ENCODE data around the gene STEAP3.

STEAP3 gene

DNA sequence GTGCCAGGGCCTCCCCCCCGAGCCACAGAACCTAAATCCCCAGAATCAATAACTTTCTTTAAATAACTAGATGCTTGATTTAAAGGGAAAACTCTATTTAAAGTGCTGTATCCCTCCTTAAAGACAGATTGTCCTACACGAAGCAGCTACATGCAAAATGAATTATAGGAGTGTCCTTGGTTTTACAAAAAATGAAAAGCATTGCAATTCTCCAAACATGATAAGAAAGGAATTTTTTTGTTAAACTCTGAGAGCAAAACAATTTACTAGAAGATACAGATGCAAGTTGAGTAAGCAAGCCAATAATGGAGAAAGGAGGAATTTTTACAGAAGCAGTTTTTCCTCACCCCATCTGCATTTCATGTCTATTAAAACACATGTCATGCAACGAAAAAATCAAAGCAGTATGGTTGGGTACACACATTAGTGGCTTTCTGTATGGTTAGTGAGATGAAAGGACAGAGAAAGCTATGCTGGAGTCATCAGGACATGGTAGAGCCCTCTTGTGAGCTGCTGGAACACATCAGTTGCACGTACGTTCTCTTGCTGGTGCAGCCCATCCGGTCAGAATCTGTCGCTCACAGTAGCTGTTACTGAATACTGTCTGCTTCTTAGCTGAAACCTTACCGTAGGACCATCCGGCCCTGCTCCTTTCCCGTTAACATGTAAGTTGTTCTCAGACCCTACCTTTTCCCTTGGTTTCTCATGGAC, 25.9 kb upstream of the STEAP3 start:
- DNase-seq (ENCODE audit: low read depth in 2 of 2) = no peak

DNA sequence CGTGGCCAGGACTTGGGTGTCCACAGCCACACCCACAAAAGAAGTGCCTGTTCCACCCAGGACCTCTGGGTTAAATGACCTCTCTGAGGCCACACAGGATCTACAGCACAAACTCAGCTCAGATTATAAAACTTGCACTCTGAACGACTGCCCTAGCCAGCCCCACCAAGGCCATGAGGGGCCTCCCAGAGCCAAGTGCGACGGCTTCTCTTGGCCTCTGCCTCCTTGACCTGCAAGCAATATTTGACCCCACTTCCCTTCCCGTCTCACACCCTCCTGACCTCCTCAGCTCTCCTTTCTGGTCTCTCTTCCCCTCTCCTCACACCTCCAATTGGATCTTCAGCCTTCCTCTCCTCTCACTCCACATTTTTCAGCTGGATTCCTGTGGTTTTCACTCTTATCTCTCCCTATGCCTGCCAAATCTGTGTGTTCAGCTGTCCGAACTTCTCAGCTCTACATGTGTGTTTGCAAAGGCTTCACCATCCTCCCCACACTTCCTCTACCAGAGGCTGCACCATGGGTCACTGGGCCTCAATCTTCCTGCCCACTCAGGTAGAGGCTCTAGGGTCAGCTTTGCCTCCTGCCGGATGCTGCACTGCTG, 25.3 kb upstream of the STEAP3 start:
- no peak for DNase-seq (ENCODE audit: low read depth in 2 of 2)

DNA sequence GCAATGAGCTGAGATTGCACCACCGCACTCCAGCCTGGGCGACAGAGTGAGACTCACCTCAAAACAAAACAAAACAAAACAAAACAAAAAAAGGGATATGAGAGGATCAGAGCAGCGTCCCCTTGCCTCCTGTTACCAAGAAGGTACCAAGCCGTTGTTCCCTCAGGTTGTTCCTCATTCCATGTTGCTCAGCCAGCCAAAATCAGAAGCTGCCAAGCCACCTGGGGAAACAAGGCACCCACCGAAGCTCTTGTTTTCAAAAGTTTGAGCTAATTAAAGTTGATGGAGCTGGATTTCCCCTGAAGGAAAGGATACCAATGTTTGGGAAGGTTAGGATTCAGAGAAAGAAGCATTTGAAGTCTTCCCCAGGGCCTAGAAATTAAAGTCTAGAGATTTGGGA, 21.8 kb upstream of the STEAP3 start:
- DNase-seq (ENCODE audit: low read depth in 2 of 2) = no peak

DNA sequence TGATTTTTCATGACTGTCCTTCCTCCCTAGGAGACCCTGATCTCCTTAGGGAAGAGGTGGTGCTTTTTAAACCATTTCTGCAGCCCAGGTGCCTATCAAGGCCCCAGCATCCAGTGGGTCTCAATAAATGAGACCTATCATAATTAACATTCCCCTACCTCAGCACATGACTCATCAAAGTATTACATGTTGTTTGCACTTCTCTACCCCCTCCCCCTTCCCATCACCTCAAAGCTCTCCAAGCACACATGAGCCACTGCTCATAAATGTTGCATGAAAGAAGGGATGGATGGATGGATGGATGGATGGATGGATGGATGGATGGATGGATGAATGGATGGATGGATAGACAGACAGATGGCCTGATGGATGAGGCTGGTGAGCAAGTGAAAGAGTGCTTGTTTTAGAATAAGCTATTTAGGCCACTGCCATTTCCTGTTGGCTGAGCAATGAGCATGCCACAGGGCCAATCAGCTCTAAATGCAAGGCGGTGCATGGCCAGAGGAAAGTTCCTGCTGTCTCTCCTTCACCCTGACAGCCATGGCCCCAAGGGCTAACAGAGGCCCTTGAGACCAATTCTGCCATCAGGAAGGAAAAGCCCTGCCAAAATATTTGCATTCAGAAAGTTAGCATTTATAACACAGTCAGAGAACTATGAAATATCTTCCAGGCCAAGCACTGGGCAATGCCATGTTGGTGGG, 20.9 kb upstream of the STEAP3 start:
- no peak for DNase-seq (ENCODE audit: low read depth in 2 of 2)

DNA sequence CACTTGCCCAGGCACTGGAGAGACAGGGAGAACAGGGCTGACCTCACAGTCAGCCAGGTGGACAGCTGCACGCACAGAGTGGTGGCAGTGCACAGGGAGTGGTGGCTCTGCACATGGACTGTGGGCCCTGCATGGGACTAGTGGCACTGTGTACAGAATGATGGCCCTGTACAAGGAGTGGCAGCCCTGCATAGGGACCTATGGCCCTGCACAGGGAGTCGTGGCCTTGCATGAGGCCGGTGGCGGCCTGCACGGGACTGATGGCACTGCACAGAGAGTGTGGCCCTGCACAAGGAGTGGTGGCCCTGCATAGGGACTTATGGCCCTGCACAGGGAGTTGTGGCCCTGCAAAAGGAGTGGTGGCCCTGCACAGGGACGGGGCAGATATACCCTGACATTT, 19.1 kb upstream of the STEAP3 start:
- DNase-seq (ENCODE audit: low read depth in 2 of 2) = no peak

DNA sequence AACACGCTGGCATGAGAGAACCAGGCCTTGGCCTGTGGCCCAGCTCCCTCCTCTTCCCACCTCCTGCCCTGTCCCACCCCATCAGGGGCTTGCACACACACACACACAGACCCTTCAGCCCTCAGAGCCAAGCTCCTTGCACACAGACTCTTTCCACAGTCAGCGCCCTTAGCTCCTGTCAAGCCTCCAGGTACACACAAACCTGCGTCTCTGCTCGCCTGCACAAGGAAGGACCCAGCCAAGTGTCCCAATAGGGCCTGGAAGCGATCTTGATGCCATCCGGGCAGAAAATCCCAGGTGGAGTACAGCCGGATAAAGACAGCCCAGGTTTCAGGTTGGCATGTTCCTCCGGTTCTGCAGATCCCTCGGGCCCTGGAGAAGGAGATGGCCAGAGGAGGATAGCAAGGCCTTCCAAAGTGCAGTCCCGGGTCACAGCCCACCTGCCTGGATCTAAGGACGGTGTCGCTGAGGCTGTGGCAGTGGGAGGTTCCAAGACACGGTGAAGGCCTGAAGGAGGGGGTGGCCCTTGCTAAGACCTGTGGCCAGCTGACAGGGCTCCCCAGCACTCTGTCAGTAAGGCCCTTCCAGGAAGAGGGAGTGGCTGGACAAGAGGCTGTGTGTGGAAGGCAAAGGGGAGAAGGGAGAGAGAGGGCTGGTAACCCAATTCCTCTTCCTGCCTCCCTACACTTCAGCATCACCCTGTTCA, 18.5 kb upstream of the STEAP3 start:
- no peak for DNase-seq (ENCODE audit: low read depth in 2 of 2)

DNA sequence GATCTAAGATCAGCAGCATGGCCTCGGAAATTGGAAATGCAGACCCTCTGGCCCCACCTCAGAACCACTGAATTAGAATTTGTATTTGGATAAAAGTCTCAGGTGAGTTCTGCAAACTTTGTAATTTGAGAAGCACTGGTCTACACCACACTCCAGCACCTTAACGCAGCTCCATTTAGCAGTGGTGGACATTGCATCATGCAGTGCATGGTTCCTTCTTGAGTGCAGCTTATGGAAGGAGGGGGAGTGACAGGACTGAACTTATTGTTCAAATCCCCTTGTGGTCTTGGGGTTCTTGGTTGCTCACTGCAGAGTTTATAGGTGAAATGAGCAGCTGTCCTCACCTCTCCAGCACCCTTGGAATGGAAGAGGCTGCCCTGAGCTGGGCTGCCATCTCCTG, 17.4 kb upstream of the STEAP3 start:
- no peak for DNase-seq (ENCODE audit: low read depth in 2 of 2)

DNA sequence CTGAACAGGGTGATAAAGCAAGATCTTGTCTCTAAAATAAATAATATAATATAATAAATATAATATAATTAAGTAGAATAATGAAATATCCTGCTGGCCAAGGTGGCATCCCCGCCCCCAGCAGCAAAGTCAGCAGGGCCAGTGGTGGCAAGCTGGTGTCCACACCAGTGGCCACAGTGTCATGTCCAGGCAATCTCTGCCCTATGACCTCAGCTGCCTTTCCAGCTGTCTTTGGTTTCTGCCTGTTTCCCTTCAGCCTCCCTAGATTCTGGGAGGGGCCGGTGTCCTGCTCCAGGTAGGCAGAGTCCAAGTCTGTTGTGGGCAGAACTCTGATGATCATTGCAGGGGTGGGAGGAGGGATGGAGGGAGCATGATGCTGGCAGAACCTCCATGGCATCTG, 16.2 kb upstream of the STEAP3 start:
- DNase-seq (ENCODE audit: low read depth in 2 of 2) = no peak

DNA sequence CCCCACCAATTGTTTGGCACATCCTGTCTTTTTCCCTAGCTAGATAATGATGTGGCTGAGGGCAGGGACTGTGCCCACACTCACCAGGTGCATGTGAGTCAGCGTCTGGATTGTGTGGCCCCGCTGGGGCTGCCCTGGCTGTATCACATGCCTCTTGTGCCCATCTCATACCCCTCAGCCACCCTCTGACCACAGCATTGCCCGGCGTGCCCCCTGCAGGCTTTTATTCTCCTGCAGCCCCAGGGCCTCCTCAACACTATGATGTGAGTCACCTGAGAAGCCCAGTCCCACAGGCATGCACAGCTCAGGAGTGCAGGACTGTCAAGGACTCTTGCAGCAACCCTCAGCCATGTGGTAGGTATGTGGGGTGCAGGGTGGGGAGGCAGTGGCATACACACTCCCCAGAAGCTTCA, 14.8 kb upstream of the STEAP3 start:
- DNase-seq (ENCODE audit: low read depth in 2 of 2) = no peak

DNA sequence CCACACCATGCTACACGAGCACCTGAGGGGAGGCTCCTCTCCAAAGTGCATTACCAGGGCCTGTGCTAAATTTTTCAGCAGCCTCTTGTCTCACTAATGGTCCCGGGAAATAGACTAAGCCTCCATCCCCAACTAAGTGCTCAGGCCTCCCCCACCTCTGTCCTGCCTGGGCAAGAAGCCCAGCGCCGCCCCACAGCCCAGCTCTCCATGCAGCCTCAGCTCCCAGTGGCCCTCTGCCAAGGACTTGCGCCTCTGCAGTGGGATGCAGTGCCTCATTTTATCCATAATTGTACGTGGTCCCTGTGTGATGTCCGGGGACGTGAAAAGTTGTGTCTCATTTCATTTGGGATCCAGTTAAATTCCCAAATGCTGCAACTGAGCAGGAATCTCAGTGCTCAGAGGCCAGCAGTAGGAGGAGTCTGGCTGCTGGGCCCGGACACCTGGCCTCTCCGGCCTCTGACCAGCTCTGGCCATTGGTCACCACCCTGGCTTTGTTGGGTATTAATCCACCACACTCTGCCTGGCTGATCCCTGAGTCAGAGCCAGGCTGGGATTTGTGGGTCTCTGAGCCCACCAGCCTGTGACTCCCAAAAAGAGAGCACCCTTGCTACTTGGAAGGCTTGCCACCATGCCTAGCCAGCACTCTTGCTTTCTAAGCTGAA, 11.4 kb upstream of the STEAP3 start:
- no peak for DNase-seq (ENCODE audit: low read depth in 2 of 2)

DNA sequence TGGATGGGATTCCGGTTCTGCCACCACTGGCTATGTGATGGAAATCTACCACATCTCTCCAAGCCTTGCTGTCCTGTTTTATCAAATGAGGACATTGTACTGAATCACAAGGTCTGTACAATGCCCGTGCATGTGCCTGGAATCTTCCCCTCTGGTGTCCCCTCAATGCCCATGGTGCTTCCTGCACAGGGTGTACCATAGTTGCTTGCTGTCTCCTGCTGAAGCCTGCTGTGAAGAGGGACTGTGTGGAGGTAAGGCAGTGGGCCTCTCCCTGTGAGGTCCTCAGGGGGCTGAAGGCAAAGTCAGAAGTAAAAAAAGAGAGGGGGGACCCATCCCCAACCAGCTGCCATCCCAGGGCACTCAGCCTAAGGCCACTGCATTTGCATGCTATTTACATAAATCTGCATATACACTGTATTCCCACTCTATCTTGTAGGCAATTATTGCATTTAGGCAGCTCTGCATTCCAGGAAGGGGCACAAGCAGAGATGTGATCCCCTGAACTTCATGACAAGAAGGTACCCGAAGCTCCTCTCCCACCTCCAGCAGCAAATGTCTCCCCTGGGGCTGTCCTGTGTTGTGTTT, 9.1 kb upstream of the STEAP3 start:
- no peak for DNase-seq (ENCODE audit: low read depth in 2 of 2)

DNA sequence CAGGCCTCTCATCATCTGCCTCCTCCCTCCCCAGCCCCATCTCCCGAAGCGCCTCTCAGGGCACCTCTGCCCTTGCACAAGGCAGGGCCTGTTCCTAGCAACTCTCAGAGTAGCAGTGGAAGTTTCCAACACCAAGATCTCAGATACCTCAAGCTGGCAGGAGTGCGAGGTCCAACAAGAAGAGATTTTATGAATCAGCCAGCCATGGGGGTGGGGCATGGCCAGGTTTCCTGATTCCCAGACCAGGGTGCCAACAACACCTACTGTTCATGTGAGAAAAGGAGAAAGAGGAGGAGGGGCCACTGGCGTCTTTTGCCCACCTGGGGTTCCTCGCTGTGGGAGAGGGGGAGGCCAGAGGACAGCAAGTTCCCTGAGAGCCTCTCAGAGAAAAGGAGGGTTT, 6.6 kb upstream of the STEAP3 start:
- no peak for DNase-seq (ENCODE audit: low read depth in 2 of 2)

DNA sequence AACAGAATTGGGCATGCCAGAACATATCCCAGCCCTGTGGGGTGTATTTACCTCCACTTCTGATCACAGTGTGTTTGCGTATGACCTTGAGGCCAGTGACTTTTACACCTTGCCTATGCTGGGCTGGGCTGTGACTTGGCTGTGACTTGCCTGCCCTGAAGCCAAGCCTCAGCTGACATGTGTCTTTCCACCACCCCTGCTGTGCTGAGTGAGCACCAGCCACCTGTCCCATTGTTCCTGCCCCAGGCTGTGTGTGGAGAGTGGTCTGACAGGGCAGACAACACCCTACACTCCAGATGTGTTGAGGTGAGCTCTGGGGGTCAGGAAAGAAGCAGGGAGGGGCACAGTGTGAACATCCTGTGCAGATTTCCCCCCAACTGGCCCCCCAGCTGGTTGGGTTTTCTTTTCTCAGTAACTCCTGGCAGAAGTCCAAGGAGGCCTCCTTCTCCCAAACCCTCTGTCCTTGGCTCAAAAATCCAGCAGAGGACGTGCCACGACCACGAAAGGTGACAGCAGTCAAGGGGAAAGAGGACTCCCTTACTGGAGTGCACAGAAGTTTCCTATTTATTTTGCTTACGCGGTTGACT, 5.1 kb upstream of the STEAP3 start:
- DNase-seq (ENCODE audit: low read depth in 2 of 2) = no peak

DNA sequence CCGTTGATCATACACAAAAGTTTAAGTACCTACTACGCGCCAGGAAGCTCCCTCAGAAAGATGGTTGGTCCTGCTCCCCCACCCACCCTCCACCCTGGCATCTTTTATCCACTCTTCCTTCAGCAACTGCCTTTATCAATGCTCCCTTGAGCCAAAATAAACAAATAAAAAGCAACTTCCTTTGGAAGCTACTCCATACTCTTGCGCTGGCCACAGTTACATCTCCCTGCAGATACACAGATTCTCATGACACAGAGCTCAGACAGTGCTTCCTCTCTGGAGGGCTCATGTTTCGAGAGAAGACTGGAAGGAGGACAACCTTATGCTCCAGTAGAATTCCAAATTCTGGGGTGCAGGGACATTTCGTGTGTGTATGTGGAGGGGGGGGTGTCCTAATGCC, 3.8 kb upstream of the STEAP3 start:
- no peak for DNase-seq (ENCODE audit: low read depth in 2 of 2)

DNA sequence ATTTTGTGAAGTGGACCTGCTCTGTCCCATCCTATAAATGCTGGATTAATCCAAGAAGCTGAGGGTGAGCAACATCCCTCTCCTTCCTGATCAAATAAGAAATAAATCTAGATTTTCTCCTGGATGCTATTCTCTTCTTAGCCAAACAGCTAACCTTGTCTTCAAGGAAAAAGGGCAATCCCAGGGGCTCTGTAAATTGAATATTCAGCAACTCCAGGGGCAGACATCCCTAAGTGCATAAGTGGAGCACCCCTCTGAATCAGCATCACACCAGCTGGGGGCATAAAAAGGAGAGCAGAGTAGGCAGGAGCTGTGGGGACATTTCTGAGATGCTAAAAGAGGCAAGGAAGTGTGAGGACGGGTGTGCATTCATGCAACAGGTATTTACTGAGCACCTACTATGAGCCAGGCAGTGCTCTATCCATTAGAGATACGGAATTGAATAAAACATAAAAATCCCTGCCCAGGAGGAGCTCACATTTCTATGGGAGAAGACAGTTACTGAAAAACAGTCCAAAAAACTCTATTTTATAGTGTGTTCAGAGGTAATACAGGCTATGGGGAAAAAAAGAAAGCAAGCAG, 2.8 kb upstream of the STEAP3 start:
- no peak for DNase-seq (ENCODE audit: low read depth in 2 of 2)

DNA sequence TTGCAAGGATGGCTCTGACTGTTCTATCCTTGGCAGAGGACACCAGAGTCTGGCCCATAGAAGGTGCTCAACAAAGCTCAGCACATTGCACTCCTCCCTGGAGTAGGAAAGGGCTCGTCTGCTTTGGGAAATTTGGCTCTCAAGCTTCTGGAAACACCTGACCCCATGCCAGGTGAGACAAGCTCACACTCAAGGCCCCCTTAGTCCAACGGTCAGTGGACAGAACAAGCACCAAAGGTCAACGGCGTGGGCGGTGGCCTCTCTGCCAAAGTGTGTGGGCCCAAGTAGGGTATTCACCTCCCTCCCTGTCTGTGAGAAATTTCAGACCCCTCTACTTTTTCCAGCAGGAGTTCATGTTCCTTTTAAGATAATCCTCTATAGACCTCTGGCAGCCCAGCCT, 2.0 kb upstream of the STEAP3 start:
- no peak for DNase-seq (ENCODE audit: low read depth in 2 of 2)

DNA sequence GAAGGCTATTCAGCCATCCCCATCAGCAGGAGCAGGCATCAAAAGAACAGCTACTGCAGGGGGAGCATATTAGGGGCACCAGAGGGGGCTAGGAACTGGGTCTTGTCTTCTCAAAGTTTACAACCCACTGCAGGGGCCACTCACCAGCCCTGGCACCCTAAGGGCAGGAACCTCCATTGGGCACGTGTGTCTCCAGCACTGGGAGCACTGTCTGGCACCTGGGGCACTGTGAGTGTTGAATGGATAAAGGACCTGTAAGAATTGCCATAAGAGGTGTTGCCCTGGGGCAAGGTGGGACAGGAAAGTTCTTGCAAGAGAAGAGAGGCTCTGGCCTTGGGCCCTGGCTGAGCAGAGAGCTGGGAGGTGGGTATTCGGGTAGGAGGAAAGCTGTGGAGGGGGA, 1.4 kb upstream of the STEAP3 start:
- DNase-seq (ENCODE audit: low read depth in 2 of 2) = no peak

DNA sequence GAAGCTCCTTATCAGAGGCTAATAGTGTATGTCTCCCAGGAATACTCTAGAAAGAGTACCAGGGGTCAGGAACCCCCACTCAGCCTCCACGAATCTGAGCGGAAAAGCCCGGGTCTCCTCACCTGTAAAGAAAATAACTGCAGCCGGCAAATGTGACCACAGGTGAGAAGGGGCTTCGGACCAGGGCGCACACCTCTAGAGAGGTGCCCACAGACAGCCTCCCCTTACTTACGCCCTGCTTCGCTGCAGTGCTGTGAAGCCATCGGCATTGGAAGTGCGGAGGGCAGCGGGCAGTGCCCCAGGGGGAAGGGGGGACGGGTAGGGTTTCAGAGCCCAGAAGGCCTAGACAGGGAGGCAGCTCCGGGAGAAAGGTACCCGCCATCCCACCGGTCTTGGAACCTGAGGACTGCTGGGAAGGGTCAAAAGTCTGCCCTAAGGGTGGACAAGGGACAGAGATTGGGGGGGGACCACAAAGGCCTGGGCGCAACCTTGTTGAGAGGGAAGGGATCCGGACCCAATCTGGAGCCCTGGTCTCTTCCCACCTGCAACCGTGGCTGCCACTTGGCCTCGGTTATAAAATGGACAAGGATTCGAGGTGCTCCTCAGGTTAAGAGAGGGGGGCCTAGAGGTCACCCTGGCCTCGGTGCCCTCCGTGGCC, 642 bp upstream of the STEAP3 start:
- DNase-seq (ENCODE audit: low read depth in 2 of 2) = no peak

DNA sequence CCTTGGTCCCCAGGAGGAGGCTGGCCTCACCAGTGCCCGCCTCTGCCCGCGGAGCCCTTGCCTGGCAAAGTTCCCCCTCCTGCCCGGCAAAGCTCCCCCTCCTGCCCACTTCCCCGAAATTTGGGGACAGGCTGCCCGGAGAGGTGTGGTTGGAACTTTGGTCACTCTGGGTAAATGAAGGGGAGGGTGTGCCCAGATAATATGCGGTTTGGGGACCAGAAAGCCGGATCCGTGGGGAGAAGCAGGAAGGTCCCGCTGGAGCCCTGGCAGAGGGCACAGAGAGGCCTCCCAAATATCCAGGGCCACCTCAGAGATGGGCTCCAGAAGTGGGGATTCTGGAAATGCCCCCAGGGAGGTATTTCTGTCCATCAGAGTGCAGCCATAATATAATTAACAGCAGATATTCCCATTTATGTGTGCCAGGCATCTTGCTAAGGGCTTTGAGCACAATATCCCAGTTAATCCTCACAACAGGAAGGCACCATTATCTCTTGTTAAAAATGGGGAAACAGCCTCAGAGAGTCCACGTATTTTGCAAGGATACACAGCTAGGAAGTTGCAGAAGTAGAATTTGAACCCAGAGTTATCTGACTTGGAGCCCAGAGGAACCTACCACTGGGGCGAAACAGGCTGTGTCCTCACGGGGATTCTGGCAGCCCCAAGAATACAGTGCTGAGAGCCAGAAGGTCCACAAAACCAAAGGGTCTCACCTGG, 914 bp downstream of the STEAP3 start:
- no peak for DNase-seq (ENCODE audit: low read depth in 2 of 2)
